HEK293 (cell line): Measurements from ENCODE around the gene ANKRD13A.

ENCODE experiments used
- CTCF ChIP-seq: fragments of 450-650 bp; formaldehyde crosslinking; IDR thresholded peaks from 2 replicates; pipeline ENCODE4 v1.5.1; 2016; ENCODE audit warnings: missing biosample characterization, missing genetic modification characterization
- HIC1 ChIP-seq: fragments of 450-650 bp; formaldehyde crosslinking; IDR thresholded peaks from 2 replicates; pipeline ENCODE4 v1.5.1; 2016; ENCODE audit warnings: missing biosample characterization, missing genetic modification characterization
- HOXD13 ChIP-seq: sonication (generic); formaldehyde crosslinking; IDR thresholded peaks from 2 replicates; pipeline ENCODE4 v1.8.0; 2022; ENCODE audit warnings: missing genetic modification reagents, borderline replicate concordance
- OVOL3 ChIP-seq: fragments of 450-650 bp; formaldehyde crosslinking; IDR thresholded peaks from 2 replicates; pipeline ENCODE4 v1.5.1; 2016; ENCODE audit warnings: missing biosample characterization, missing genetic modification characterization
- REPIN1 ChIP-seq: fragments of 450-650 bp; formaldehyde crosslinking; IDR thresholded peaks from 2 replicates; pipeline ENCODE4 v1.5.1; 2017; ENCODE audit warnings: missing biosample characterization, missing genetic modification characterization, low read depth
- ZNF19 ChIP-seq: fragments of 450-650 bp; formaldehyde crosslinking; IDR thresholded peaks from 2 replicates; pipeline ENCODE4; 2016; ENCODE audit warnings: missing biosample characterization, missing genetic modification characterization, low read depth
- ZNF2 ChIP-seq: fragments of 450-650 bp; formaldehyde crosslinking; IDR thresholded peaks from 2 replicates; pipeline ENCODE4 v1.5.1; 2016; ENCODE audit warnings: missing biosample characterization, missing genetic modification characterization
- ZNF23 ChIP-seq: fragments of 450-650 bp; formaldehyde crosslinking; IDR thresholded peaks from 2 replicates; pipeline ENCODE4 v1.5.1; 2016; ENCODE audit warnings: missing biosample characterization, missing genetic modification characterization, borderline replicate concordance
- ZNF26 ChIP-seq: fragments of 450-650 bp; formaldehyde crosslinking; IDR thresholded peaks from 2 replicates; pipeline ENCODE4 v1.5.1; 2016; ENCODE audit warnings: missing biosample characterization, missing genetic modification characterization
- ZNF274 ChIP-seq, 2 experiments: fragments of 200-500 bp in 1 of 2; fragments of 450-650 bp in 1 of 2; sonication (Bioruptor generic) in 1 of 2; formaldehyde crosslinking in 1 of 2; IDR thresholded peaks; 2 replicates each; pipeline versions ENCODE4 v1.5.1 to v1.6.1; 2014 to 2016; ENCODE audit warnings: borderline replicate concordance in 1 of 2, inconsistent platforms in 1 of 2, low read length in 1 of 2, missing biosample characterization in 1 of 2, missing genetic modification characterization in 1 of 2
- ZNF341 ChIP-seq: fragments of 450-650 bp; formaldehyde crosslinking; IDR thresholded peaks from 2 replicates; pipeline ENCODE4; 2016; ENCODE audit warnings: low read depth, missing biosample characterization, missing genetic modification characterization
- ZNF366 ChIP-seq: fragments of 450-650 bp; formaldehyde crosslinking; conservative IDR thresholded peaks from 2 replicates; pipeline ENCODE4 v1.5.1; 2016; ENCODE audit warnings: missing biosample characterization, missing genetic modification characterization
- ZNF433 ChIP-seq: fragments of 450-650 bp; formaldehyde crosslinking; IDR thresholded peaks from 2 replicates; pipeline ENCODE4 v1.5.1; 2016; ENCODE audit warnings: missing biosample characterization, missing genetic modification characterization, low read depth
- ZNF488 ChIP-seq: fragments of 450-650 bp; formaldehyde crosslinking; IDR thresholded peaks from 2 replicates; pipeline ENCODE4 v1.5.1; 2016; ENCODE audit warnings: missing biosample characterization, missing genetic modification characterization
- ZNF501 ChIP-seq: fragments of 450-650 bp; formaldehyde crosslinking; IDR thresholded peaks from 2 replicates; pipeline ENCODE4 v1.5.1; 2016; ENCODE audit warnings: missing biosample characterization, missing genetic modification characterization
- ZNF548 ChIP-seq: fragments of 450-650 bp; formaldehyde crosslinking; IDR thresholded peaks from 2 replicates; pipeline ENCODE4 v1.5.1; 2016; ENCODE audit warnings: missing biosample characterization, missing genetic modification characterization
- ZNF596 ChIP-seq: fragments of 450-650 bp; IDR thresholded peaks from 2 replicates; pipeline ENCODE4 v1.5.0; 2018; ENCODE audit warnings: missing biosample characterization, mild to moderate bottlenecking, missing genetic modification characterization, moderate library complexity
- ZNF654 ChIP-seq: fragments of 450-650 bp; formaldehyde crosslinking; IDR thresholded peaks from 2 replicates; pipeline ENCODE4 v1.5.1; 2016; ENCODE audit warnings: low read depth, missing biosample characterization, missing genetic modification characterization
- ZNF664 ChIP-seq: fragments of 450-650 bp; formaldehyde crosslinking; IDR thresholded peaks from 2 replicates; pipeline ENCODE4 v1.5.1; 2016; ENCODE audit warnings: missing biosample characterization, missing genetic modification characterization
- TF ChIP-seq, protein P1 (sequence below): fragments of 450-650 bp; formaldehyde crosslinking; IDR thresholded peaks from 2 replicates; pipeline ENCODE4 v1.5.1; 2016; ENCODE audit warnings: missing biosample characterization, missing genetic modification characterization, low read depth
- TF ChIP-seq, protein P2 (sequence below): fragments of 450-650 bp; formaldehyde crosslinking; IDR thresholded peaks from 2 replicates; pipeline ENCODE4 v1.5.1; 2016; ENCODE audit warnings: missing biosample characterization, missing genetic modification characterization, low read depth
- TF ChIP-seq, protein P3 (sequence below): fragments of 450-650 bp; formaldehyde crosslinking; IDR thresholded peaks from 2 replicates; pipeline ENCODE4 v1.5.1; 2016; ENCODE audit warnings: missing biosample characterization, missing genetic modification characterization

Gene ANKRD13A

DNA sequence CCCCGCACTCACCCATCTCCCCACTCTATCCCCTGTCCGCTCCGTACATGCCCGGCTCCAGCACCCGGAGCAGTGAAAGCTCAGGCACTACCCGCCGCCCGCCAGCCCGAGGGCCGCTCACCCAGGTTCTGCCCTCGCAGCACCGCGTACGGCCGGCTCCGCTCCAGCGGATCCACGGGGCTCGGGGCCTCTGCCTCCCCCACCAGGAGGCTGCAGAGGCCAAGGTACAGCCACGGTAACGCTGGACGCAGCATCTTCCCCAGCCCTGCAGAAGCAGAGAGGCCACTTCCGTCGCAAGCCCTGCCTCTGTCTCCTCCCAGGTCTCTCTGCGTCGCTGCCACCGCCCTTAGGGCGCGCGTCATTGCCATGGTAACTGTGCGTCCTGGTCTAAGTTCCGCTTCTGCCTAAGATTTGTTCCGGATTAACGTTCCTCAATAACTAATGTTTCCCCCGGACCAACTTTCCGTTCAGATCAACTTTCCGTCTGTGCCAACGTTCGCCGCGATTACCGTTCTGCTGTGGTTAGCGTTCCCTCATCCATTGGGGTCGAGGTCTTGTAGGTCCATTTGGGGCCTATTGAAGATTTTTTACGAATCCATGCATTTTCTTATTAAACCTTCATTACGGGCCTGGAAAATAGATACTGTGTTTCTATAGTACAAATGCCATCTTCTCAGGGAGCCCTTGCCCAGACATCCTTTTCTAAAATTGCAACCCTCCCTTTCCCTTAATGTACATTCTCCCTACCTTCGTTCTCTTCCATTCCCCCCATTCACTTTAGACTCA is 49.2 kb downstream of the ANKRD13A start, which contains the start of gene C12orf76 (continued):
- TF ChIP-seq OVOL3 (tag by site-specific recombination) (peak; percentile 92; the same call in 1 of the 2 replicates), ZNF548 (no peak), ZNF366 (tag by site-specific recombination) (peak; percentile 51; the same call in 1 of the 2 replicates), HIC1 (tag by site-specific recombination) (peak; percentile 91), ZNF19 (tag by site-specific recombination) (no peak), ZNF596 (no peak), ZNF274 (IDR thresholded peaks at IDR 0.05; ENCODE audit: low read length) (no peak), ZNF274 (tag by site-specific recombination; IDR thresholded peaks at IDR 0.05; ENCODE audit: borderline replicate concordance) (no peak), ZNF501 (tag by site-specific recombination) (peak; percentile 93), ZNF26 (tag by site-specific recombination) (no peak), HOXD13 (CRISPR knock-in tag) (no peak), ZNF23 (tag by site-specific recombination) (no peak), ZNF341 (tag by site-specific recombination) (no peak; the same call in 1 of the 2 replicates), ZNF664 (tag by site-specific recombination) (peak; percentile 74), REPIN1 (tag by site-specific recombination) (peak; percentile 96), ZNF2 (peak; percentile 97), ZNF433 (tag by site-specific recombination) (no peak), ZNF488 (tag by site-specific recombination) (no peak), CTCF (tag by site-specific recombination) (peak; percentile 63; the same call in 1 of the 2 replicates), ZNF654 (tag by site-specific recombination) (0 out of 2 replicates have a peak, but pooled peaks have one; percentile 6)
- TF ChIP-seq, protein P1, sequence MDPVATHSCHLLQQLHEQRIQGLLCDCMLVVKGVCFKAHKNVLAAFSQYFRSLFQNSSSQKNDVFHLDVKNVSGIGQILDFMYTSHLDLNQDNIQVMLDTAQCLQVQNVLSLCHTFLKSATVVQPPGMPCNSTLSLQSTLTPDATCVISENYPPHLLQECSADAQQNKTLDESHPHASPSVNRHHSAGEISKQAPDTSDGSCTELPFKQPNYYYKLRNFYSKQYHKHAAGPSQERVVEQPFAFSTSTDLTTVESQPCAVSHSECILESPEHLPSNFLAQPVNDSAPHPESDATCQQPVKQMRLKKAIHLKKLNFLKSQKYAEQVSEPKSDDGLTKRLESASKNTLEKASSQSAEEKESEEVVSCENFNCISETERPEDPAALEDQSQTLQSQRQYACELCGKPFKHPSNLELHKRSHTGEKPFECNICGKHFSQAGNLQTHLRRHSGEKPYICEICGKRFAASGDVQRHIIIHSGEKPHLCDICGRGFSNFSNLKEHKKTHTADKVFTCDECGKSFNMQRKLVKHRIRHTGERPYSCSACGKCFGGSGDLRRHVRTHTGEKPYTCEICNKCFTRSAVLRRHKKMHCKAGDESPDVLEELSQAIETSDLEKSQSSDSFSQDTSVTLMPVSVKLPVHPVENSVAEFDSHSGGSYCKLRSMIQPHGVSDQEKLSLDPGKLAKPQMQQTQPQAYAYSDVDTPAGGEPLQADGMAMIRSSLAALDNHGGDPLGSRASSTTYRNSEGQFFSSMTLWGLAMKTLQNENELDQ: no peak
- TF ChIP-seq, protein P2, sequence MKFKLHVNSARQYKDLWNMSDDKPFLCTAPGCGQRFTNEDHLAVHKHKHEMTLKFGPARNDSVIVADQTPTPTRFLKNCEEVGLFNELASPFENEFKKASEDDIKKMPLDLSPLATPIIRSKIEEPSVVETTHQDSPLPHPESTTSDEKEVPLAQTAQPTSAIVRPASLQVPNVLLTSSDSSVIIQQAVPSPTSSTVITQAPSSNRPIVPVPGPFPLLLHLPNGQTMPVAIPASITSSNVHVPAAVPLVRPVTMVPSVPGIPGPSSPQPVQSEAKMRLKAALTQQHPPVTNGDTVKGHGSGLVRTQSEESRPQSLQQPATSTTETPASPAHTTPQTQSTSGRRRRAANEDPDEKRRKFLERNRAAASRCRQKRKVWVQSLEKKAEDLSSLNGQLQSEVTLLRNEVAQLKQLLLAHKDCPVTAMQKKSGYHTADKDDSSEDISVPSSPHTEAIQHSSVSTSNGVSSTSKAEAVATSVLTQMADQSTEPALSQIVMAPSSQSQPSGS (tag by site-specific recombination): 0 out of 2 replicates have a peak, but pooled peaks have one; percentile 38
- TF ChIP-seq, protein P3, sequence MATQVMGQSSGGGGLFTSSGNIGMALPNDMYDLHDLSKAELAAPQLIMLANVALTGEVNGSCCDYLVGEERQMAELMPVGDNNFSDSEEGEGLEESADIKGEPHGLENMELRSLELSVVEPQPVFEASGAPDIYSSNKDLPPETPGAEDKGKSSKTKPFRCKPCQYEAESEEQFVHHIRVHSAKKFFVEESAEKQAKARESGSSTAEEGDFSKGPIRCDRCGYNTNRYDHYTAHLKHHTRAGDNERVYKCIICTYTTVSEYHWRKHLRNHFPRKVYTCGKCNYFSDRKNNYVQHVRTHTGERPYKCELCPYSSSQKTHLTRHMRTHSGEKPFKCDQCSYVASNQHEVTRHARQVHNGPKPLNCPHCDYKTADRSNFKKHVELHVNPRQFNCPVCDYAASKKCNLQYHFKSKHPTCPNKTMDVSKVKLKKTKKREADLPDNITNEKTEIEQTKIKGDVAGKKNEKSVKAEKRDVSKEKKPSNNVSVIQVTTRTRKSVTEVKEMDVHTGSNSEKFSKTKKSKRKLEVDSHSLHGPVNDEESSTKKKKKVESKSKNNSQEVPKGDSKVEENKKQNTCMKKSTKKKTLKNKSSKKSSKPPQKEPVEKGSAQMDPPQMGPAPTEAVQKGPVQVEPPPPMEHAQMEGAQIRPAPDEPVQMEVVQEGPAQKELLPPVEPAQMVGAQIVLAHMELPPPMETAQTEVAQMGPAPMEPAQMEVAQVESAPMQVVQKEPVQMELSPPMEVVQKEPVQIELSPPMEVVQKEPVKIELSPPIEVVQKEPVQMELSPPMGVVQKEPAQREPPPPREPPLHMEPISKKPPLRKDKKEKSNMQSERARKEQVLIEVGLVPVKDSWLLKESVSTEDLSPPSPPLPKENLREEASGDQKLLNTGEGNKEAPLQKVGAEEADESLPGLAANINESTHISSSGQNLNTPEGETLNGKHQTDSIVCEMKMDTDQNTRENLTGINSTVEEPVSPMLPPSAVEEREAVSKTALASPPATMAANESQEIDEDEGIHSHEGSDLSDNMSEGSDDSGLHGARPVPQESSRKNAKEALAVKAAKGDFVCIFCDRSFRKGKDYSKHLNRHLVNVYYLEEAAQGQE (tag by site-specific recombination): peak; percentile 59
